ENCODE data around the gene POLD4.

- no peak for TF ChIP-seq CTCF (IDR thresholded peaks at IDR 0.05)
- no peak for TF ChIP-seq POLR2A (IDR thresholded peaks at IDR 0.05)
Observed at GRCh38 chr11:67323526-67323925, 29.8 kb downstream of the POLD4 start.
